Testis (tissue), 2 donors: ENCODE data around the gene CHRNE.

Source experiments
- CTCF ChIP-seq, 3 experiments: fragments of 450-650 bp in 2 of 3; fragments of 200-600 bp in 1 of 3; sonication (generic) in 1 of 3; IDR thresholded peaks; one replicate each; pipeline ENCODE4 v1.5.1; 2016 to 2019; ENCODE audit warnings: antibody characterized with exemption in 3 of 3, mild to moderate bottlenecking in 2 of 3, moderate library complexity in 1 of 3
- POLR2A ChIP-seq: fragments of 450-650 bp; IDR thresholded peaks from one replicate; pipeline ENCODE4 v1.6.1; 2017; ENCODE audit warnings: antibody characterized with exemption, mild to moderate bottlenecking, moderate library complexity

DNA sequence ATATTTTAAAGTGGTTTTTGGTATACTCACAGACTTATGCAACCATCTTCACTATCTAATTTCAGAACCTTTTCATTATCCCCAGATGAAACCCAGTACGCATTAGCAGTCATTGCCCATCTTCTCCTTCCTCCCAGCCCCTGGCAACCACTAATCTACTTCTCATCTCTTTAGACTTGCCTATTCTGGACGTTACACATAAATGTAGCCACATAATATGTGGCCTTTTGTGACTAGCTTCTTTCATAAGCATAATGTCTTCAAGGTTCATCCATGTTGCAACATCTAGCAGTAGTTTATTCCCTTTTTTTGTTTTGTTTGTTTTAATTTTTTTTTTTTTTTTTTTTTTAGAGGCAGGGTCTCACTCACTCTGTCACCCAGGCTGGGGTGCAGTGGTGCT, 32.0 kb downstream of the CHRNE start:
- TF ChIP-seq CTCF (IDR thresholded peaks at IDR 0.05): no peak
- no peak for TF ChIP-seq POLR2A
